Measurements from ENCODE around the gene SVIL.
"Not testable (repeated sequence)": the region's sequence is repeated elsewhere in the genome, so short reads cannot be mapped to it uniquely, and the experiment has no call there.

SVIL gene

DNA sequence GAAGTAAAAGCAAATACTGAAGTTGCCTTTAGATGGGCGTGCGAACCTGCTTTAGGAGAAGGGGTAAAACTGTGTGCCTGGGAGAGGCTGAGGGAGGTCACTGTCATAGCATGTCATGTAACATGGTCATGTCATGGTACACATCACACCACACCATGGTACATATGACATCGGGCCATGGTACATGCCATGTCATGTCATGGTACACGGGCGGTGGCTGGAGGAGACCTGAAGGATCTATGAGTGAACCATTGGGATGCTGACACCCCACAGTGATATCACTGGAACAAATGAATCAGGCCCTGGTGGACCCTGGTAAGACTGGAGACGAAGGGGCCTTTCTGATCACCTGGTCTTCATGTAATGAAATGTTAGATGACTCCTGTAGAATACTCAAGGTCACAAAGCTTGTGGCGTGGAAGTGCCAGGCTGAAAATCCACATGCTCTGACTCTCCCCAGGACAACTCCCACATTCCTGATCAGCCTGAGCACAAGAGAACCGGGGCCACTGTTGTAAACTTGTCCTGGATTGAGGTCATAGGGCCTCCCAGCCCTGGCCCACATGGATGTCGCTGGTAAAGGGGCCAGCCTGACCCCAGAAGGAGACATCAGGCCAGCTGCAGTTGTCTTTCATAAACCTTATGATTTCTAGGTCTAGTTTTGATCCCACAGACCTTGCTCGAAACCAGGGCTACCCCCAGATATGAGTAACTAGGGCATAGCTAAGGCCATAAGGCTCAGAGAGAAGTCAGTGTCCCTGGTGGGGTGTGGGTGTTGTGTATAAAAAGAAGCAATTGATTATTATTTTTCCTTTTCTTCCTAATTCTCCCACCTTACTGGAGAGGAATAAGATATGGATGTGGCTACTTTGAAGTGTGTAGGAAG is 60.3 kb downstream of the SVIL start:
- DNase-seq (ENCODE audit: low spot score): not testable (repeated sequence)

DNA sequence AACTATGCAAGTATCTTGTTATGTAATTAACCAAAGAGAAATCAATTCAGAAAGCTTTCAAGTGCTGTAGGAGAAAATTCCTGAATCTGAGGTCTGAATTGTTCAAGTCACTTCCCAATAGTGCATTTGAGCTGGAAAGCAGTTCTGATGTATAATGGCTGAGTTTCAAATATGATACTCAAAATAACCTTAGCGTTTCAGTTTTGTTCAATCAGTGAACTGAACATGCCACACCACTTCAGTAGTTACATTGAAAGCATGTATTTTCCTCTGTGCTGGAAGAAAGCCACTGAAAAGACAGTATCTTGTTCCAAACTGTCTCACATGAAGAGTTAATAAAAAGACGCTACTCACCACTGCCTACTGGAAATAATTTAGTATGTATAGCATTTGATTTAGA is 64.5 kb downstream of the SVIL start:
- not testable (repeated sequence) for DNase-seq (ENCODE audit: low spot score)

DNA sequence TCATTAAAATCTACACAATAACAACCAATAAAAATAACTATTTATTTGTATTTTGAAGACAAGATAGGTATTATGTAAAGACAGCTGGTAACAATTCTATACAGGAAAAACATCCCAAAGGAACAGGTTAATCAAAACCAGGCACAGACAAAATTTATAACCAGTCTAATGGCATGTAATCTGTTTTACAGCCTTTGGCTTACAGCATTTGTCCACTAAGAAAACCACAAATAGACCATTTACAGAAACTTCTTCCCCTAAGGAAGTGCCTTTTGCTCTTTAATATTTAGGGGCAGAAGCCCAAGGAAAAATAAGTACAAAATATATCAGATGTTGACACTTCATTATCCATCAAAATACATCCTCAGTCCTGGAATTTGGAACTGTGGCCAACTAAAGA is 65.0 kb downstream of the SVIL start:
- DNase-seq (ENCODE audit: low spot score): no peak

DNA sequence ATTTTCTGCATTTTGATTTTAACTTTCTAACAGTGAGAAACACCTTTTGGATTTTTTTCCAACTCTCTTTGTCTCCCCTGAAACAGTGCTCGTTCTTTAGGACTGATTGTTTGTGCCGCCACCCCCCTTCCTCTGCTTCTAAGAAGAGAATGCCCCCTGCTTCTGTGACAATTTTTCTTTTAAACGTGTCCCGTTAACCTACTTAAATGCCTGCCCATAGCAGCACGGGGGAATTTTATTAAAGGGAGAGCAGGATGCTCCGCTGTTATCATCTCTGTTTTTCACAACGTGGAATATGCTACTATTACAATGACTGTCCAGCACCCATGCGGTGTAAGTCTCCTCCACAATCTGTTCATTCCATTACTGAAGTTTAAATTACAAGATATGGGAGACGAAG is 67.8 kb downstream of the SVIL start:
- DNase-seq (ENCODE audit: low spot score): no peak

DNA sequence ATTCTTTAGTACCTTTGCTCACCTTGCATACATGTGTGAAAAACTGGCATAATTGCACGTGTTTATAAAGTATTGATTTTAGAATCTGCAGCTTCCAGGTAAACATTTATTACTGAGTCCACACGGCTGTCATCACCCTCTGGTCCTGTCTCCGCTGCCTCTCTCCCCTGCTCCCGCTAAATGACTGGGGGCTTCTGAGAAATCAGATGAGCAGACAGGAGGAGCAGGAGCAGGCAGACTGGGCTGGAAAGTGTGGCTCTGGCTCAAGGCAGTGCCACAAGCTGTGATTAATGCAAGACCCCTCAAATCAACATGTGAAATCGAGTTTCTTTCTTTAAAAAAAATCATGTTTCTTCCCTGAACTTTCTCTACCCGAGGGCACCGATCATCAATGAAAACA is 68.6 kb downstream of the SVIL start:
- DNase-seq (ENCODE audit: low spot score): not testable (repeated sequence)

DNA sequence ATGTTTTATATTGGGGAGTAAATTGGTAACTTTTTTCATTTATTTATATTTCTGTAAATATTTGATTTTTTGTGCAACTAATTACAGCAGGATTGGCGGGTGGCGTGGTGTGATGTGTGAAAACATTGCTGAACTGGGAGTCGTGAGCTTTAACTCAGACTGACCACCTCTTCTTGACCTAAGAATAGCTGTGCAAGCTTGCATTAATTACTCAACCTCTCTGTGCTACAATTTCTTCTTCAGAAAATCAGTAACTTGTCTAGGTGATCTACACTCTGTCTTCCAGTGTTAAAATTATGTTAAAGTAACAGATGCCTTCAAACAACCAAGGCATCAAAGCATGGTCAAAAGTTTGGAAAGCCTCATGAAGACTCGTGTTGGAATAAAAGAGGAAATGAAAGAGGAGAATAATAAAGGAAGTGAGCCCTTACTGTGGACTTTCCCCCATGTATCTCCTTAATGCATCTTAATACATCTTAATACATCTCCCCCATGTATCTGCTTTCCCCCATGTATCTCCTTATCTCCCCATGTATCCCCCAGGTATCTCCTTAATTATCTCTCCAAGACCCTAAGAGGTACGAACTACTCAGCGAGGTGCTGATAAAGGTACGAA is 71.2 kb downstream of the SVIL start:
- DNase-seq (ENCODE audit: low spot score): no peak

DNA sequence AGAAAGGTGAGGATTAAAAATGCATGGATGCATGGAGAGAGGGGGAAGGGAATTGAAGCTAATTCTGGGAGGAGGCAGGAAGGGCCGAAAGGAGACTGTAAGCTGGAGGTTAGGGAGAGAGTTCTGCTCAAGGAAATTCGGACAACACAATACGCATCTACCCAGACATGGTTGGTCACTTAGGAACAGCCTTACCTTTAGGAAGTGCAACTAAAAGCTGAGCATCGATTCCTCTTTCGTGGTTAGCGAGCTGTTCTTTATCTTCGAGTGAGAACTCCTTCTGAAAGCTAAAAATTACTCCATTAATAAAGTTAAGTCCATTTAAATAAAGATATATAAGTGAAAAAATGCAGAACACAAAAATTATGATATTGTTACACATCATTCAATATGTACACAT is 71.8 kb downstream of the SVIL start:
- not testable (repeated sequence) for DNase-seq (ENCODE audit: low spot score)

DNA sequence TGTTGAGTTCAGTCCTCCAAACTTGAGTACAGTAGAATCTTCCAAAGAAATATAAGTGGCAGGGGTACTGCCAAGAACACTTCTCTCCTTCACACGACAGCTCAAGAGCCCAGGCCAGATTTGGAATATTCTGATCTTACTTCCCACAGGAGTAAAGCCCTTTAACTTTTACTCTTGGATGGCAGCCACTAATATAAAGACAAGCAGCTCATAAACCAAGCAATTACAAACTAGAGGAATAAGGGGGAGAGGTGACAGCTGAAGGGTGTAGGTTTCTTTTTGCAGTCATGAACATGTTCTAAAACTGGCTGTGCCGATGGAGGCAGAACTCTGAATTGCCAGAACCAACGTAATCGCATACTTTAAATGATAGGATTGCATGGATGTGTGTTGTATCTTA is 74.8 kb downstream of the SVIL start:
- DNase-seq (ENCODE audit: low spot score): no peak

DNA sequence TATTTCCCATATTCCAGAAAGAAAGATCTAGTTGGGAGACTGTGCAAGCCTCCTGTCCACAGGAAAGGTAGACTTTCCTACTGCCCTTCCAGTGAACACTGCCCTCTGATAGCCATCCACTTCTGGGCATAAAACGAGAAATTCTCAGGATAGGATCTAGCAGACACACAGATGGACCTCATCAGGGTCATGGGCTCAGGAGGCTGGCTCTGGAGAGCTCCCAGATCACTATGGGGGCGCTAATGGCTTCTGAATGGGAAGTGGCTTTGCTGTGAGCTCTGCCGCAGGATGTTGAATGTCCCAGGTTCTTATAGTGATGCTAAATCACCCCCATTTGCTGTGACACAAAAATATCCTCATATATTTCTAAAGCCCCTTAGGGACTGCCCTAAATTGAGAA is 77.1 kb downstream of the SVIL start:
- no peak for DNase-seq (ENCODE audit: low spot score)

DNA sequence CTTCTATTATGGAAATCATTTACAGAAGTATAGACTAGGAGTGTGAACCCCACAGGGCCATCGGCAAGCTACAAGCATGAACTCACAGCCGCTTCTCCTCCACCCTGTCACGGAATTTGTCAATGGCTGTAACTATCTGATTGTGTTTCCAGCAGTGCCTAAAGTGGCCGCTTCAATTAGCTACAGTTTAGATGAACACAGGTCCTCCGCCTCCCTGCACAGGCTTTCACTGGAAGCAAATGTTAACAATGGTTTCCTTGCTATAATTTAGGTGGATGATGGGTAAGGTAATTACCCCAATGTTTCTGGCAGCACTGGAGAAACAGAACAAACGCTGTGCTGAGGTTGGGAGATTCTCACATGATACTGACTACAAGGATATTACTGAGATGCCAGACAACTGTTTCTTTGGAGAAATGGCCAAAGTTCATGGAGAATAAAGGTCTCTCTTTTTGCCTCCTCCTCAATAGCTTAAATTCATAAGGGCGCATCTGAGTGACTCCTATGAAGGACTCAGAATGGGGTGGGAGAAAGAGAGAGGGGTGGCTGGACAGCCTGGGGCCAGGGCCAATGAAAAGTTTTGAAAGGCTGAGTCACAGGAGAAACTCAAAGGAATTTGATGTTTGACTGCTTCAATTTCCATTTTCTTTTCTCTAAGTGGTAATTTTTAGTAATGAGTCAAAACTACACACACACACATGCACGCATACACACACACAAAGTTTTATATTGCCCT is 78.9 kb downstream of the SVIL start:
- DNase-seq (ENCODE audit: low spot score): peak; percentile 62

DNA sequence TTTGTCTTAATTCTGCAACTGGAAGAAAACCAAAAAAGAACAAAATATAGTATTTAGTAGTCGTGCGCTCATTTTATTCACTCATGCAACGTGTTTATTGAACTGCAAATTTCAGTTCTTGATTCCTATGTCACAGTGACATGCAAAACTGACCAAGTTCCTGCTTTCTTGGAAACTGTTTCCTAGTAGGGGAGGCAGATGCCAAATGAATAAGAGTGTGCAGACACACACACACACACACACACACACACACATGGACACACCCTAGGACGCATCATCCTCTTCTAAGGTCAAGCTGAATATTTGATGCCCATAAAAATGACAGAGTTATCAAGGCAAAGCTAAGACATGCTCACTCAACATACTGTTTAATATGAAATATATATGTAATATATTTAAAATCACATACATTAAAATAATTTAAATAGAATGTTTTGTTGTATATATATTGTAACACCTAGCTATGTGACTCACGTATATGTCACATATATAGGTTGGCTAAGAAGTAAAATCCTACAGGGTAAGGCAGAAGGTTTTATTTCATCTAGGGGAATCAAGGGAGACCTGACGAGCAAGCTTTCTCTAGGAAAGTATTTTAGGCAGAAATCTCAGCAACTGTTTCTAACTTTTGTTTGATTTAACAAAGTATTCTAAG is 79.6 kb downstream of the SVIL start:
- DNase-seq (ENCODE audit: low spot score): no peak

DNA sequence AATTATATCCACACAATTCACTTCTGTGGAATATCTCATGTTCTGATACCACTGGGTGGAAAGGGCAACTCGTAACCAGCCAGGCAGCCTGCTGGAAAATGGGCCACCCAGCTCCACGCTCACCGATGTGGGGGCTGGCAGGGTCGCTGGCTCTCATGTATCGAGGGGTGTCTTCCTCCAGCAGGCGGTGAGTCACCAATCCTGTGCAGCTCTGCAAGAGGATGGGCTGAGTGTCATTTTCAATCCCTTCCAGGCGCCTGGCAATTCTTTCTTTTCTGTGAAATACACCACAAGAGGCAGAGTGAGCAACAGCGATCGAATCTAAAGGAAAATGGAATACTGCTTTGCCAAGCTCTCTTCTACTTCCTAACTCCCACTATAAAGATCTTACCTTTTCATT is 80.1 kb downstream of the SVIL start:
- peak; percentile 16 for DNase-seq (ENCODE audit: low spot score)

DNA sequence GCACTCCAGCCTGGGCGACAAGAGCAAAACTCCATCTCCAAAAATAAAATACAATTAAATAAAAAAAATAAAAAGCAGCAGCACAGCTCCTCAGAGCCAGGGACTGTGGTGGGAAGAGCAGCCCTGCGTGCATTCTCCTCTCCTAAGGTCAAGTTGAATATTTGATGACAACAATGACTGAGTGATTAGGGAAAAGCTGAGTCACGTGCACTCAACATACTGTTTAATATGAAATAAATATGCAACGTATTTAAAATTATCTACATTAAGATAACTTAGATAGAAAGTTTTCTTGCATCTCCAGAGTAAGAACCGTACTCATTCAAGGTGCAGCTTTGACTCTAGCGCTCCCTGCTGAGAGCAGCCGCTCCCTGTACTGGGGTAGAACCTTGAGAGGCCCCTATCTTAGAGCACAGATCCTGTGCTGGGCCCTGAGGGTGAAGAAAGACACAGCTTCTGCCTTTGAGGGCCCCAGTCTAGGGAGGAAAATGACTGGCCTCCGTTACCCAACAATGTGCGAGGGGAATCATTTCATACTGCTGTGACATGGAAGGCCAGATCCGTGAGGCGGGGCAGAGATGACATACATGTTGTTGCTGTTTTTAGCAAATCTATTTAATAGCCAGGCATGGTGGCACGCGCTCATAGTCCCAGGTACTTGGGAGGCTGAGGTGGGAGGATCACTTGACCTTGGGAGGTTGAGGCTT is 81.1 kb downstream of the SVIL start:
- DNase-seq (ENCODE audit: low spot score): no peak

DNA sequence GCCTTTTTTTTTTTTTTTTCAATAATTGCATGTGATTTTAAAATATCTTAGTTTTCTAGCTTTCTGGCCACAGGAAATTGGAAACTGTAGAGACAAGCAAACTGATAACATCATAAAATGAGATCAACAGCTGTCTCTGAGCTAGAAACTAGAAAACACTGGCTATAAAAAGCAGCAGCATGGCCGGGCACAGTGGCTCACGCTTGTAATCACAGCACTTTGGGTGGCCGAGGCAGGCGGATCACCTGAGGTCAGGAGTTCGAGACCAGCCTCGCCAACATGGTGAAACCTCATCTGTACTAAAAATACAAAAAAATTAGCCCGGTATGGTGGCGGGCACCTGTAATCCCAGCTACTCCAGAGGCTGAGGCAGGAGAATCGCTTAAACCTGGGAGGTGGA is 81.7 kb downstream of the SVIL start:
- not testable (repeated sequence) for DNase-seq (ENCODE audit: low spot score)

DNA sequence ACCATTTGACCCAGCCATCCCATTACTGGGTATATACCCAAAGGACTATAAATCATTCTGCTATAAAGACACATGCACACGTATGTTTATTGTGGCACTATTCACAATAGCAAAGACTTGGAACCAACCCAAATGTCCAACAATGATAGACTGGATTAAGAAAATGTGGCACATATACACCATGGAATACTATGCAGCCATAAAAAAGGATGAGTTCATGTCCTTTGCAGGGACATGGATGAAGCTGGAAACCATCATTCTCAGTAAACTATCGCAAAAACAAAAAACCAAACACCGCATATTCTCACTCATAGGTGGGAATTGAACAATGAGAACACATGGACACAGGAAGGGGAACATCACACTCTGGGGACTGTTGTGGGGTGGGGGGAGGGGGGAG is 85.3 kb downstream of the SVIL start:
- not testable (repeated sequence) for DNase-seq (ENCODE audit: low spot score)

DNA sequence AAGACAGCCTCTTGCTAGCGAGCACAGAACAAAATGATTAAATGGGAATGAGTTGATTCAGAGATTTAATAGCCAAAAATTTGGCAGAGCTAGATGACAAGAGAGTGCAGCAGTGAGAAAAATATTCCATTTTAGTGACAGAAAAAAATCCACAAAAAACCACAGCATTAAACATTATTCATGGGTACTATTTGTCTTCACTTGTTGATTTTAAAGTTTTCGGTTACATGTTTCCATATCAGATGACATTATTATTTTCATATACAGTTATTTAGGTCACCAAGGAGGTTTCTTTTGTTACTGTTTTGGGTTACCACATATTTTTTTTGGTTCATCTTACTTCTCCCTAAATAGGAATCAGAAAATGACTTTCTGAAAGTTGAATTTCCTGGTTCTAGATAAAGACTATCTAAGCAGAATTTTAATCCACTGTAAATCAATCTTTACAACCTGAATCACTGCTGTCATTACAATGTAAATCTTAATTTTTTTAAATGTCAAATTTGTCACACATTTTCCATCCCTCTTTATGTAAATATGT is 87.9 kb downstream of the SVIL start:
- DNase-seq (ENCODE audit: low spot score): no peak

DNA sequence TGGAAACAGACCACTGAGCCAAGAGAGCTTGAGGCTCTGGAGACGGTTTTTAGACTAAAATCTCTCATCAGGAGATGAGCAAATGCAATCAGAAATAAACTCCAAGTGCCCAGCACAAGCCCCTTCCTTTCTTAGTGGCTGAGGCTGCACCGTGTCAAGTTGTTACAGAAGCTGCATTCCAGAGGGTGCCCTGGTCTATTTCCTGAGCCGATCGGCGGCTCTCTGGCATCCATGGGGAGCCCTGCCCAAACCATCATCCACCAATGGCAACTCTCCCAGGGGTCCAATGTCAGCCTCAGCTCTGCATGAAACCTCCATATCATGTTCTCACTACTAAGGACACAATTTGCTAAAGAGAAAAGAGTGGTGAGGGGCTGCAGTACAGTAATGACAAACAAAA is 89.6 kb downstream of the SVIL start:
- no peak for DNase-seq (ENCODE audit: low spot score)

DNA sequence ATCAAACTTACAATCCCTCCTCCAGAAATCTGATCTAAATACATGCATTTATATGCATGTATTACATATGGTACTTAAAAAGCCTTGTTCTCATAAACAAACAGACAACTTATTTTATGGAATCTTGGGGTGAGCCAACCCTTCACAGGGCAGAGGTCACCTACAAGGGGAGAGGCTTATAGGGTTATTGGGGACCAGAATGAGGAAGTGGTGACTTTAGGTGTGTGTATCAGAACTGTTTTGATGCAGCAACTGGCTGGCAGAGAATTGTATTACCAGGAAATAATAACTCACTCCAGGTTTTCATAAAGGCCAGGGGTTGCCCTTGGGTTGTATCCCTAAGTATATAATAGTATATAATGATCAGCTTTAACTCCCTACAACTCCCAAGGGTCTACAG is 91.1 kb downstream of the SVIL start:
- no peak for DNase-seq (ENCODE audit: low spot score)

DNA sequence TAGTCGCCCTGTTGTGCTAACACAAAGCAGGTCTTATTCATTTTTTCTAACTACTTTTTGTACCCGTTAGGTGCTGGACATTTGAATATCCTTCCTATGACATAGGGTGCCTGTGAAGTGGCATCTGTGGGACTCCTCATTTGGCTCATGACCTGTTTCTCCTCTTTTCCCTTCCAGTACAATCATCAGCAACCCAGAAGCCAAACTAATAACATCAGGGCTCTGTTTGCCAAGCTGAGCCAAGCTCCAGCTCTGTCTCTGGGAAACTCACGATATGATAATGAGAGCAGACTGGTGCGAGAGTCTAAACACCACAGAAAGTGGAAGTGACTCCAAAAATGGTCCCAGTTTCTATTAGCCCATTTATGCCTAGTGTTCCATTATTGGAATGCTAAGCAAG is 92.0 kb downstream of the SVIL start:
- DNase-seq (ENCODE audit: low spot score): no peak

DNA sequence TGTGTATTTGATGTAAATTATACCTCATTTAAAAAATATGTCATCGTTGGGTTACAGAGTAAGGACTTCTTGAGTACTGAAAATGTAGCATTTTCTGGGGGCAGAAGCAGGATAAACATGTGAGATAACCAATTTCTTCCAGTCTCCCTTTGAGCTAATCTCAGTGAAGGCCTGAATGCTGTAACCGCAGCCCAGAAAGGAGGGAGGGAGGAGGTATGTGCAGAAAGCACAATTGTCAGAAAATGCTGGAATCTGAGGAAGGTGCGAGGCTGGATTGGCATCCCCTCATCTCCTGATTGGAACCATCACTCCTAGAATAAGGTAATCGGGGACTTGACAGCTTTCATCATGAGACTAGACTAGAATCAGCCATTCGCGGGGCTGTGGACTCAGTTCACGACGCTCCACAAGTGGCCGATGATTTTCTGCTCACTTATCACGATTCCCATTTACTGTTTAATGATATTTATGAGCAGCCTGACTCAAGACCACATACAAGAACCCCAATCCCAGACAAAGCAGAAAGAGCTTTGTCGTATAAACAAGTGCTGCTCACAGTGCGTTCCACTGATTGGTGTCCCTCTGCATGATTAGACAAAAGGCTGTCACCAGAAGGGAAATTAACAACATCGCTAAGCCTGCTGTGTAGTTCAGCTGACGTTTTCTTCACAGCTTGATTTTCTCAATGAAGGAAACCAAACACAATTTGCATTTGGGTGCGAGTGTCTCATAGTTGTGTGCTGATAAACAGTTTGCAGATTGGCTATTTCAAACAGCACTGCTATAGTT is 93.2 kb downstream of the SVIL start:
- no peak for DNase-seq (ENCODE audit: low spot score)

DNA sequence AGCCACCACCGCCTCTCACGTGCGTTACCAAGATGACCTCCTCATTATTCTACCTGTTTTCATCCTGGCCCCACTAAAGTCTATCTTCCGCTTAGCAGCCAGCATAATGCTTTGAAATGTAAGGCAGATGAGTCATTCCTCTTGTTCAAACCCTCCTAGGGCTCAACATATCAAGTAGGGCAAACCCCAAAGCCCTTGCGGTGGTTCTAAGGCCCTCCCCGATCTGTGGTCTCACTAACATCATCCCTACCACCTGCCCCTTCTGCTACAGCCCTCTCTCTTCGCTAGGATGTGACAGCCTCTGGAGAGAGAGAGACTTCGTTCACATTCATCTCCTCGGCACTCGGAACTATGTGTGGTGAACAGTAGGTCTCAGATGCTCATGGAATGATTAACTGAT is 94.8 kb downstream of the SVIL start:
- no peak for DNase-seq (ENCODE audit: low spot score)

Data from AG20443 (cell line).